ENCODE results near the gene CCSER1. TPM values are rescaled to one million over a fixed set of nuclear protein-coding genes. Genes with fewer than 3 reads are reported as not detected.

The CCSER1 gene
- total RNA-seq, 1 experiment from 2014 or later, result 5.9 TPM

DNA sequence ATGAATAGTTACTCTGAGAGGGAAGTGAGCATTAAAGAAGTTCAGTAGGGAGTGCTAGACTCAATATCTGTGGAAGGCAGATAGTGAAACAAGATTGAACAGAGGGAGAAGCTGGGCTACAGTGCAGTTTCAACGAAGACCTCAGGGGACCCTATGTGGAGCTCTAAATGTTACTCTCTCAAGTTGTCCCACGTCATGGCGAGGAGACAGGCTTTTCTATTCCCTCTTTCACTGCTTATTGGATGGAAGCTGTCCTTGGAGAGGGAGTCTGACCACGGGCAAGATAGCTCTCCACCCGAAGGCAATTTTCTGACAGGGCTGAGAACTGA is 42.3 kb upstream of the CCSER1 start:
- Histone ChIP-seq H4K20me1 (ENCODE audit: insufficient read depth) (no peaks in the 10 kb centered on the region), H3K79me2 (ENCODE audit: low read depth) (no peaks in the 10 kb centered on the region), H2AFZ (no peak overlapping the region), H3F3A (ENCODE audit: insufficient read depth, low read depth) (no peaks in the 10 kb centered on the region), H3K4me3 (no peak overlapping the region), H3K27ac (no peak overlapping the region), H3K27me3 (ENCODE audit: insufficient read depth, low read depth) (no peaks in the 10 kb centered on the region), H3K9me3 (ENCODE audit: insufficient read depth, low read depth) (no peaks in the 10 kb centered on the region), H3K4me1 (replicated peaks; ENCODE audit: insufficient read depth) (no peaks in the 10 kb centered on the region), H3K9me2 (ENCODE audit: insufficient read depth) (no peaks in the 10 kb centered on the region), H3K4me2 (no peak overlapping the region), H3K36me3 (ENCODE audit: low read depth) (no peaks in the 10 kb centered on the region)
- no TSS peak for BruUV-seq (replicated peaks)
- no peak for TF ChIP-seq EZH2 (IDR thresholded peaks at IDR 0.05; ENCODE audit: low read depth)
- TF ChIP-seq, protein P1, sequence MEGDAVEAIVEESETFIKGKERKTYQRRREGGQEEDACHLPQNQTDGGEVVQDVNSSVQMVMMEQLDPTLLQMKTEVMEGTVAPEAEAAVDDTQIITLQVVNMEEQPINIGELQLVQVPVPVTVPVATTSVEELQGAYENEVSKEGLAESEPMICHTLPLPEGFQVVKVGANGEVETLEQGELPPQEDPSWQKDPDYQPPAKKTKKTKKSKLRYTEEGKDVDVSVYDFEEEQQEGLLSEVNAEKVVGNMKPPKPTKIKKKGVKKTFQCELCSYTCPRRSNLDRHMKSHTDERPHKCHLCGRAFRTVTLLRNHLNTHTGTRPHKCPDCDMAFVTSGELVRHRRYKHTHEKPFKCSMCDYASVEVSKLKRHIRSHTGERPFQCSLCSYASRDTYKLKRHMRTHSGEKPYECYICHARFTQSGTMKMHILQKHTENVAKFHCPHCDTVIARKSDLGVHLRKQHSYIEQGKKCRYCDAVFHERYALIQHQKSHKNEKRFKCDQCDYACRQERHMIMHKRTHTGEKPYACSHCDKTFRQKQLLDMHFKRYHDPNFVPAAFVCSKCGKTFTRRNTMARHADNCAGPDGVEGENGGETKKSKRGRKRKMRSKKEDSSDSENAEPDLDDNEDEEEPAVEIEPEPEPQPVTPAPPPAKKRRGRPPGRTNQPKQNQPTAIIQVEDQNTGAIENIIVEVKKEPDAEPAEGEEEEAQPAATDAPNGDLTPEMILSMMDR (conservative IDR thresholded peaks at IDR 0.05), result no peak
- ChIA-PET POLR2A (ENCODE audit: unreplicated experiment) (no interaction called here), CTCF (no interaction called here)
- intact Hi-C loops (cut with micrococcal nuclease; ENCODE audit: unreplicated experiment), result no loop called here
- DNase-seq, result no peak

DNA sequence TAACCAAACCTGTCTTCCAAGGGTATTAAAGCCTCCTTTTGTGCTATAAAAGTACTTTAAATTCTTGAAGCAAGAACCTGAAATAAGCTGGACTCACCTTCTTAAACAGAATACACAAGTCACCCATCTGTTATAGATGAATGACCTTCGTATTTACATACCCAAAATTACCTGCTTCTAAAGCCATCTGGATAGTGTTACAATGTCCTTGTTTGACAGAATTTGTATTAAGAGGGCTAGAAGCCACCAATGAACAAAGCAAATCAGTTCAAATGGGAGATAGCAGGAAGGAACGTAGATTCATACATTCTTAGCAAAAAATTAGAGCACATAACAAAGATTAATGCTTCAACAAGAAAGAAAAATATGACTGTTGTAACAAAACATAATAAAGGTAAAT is 33.7 kb upstream of the CCSER1 start:
- no peak for DNase-seq
- no TSS peak for BruUV-seq (replicated peaks)
- no peaks in the 10 kb centered on the region for H3K79me2 ChIP-seq (ENCODE audit: low read depth)
- no peak overlapping the region for H3K27ac ChIP-seq
- H3K9me3 ChIP-seq (ENCODE audit: insufficient read depth, low read depth), result no peaks in the 10 kb centered on the region
- no peaks in the 10 kb centered on the region for H3K27me3 ChIP-seq (ENCODE audit: insufficient read depth, low read depth)
- H3F3A ChIP-seq (ENCODE audit: insufficient read depth, low read depth), result no peaks in the 10 kb centered on the region
- no peak for TF ChIP-seq EZH2 (IDR thresholded peaks at IDR 0.05; ENCODE audit: low read depth)
- TF ChIP-seq, protein P1 (conservative IDR thresholded peaks at IDR 0.05), result no peak
- no peaks in the 10 kb centered on the region for H3K9me2 ChIP-seq (ENCODE audit: insufficient read depth)
- no peaks in the 10 kb centered on the region for H3K4me1 ChIP-seq (replicated peaks; ENCODE audit: insufficient read depth)
- no peak overlapping the region for H3K4me3 ChIP-seq
- no peak overlapping the region for H3K4me2 ChIP-seq
- CTCF ChIA-PET, result no interaction called here
- no peaks in the 10 kb centered on the region for H3K36me3 ChIP-seq (ENCODE audit: low read depth)
- no peaks in the 10 kb centered on the region for H4K20me1 ChIP-seq (ENCODE audit: insufficient read depth)
- POLR2A ChIA-PET (ENCODE audit: unreplicated experiment), result no interaction called here
- intact Hi-C loops (cut with micrococcal nuclease; ENCODE audit: unreplicated experiment), result no loop called here
- no peak overlapping the region for H2AFZ ChIP-seq

DNA sequence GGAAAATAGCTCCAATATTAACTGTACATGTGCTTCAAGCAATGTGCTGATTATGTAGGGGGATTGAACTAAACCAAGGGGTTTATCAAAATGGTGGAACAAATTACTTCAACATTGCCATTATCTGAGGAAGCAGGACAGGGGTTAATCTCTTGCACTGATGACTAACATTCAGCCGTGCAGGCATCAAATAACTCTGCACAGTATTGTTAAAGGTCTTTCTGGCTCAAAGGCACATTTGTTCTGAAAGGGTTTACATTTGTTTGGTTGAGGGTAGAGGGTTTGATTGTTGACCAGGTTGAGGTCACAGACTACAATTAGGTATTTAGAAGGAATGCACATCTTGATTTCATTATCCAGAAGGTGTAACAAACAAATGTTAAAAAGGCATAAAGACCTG is 32.2 kb upstream of the CCSER1 start:
- H3K9me2 ChIP-seq (ENCODE audit: insufficient read depth), result no peaks in the 10 kb centered on the region
- no peaks in the 10 kb centered on the region for H3K36me3 ChIP-seq (ENCODE audit: low read depth)
- TF ChIP-seq EZH2 (IDR thresholded peaks at IDR 0.05; ENCODE audit: low read depth), result no peak
- no TSS peak for BruUV-seq (replicated peaks)
- H3K27ac ChIP-seq, result no peak overlapping the region
- no peak overlapping the region for H3K4me3 ChIP-seq
- no peaks in the 10 kb centered on the region for H3K27me3 ChIP-seq (ENCODE audit: insufficient read depth, low read depth)
- H3F3A ChIP-seq (ENCODE audit: insufficient read depth, low read depth), result no peaks in the 10 kb centered on the region
- no peaks in the 10 kb centered on the region for H3K4me1 ChIP-seq (replicated peaks; ENCODE audit: insufficient read depth)
- no peak overlapping the region for H3K4me2 ChIP-seq
- H3K9me3 ChIP-seq (ENCODE audit: insufficient read depth, low read depth), result no peaks in the 10 kb centered on the region
- H2AFZ ChIP-seq, result no peak overlapping the region
- H4K20me1 ChIP-seq (ENCODE audit: insufficient read depth), result no peaks in the 10 kb centered on the region
- no peak for DNase-seq
- intact Hi-C loops (cut with micrococcal nuclease; ENCODE audit: unreplicated experiment), result no loop called here
- ChIA-PET CTCF (no interaction called here), POLR2A (ENCODE audit: unreplicated experiment) (no interaction called here)
- H3K79me2 ChIP-seq (ENCODE audit: low read depth), result no peaks in the 10 kb centered on the region

DNA sequence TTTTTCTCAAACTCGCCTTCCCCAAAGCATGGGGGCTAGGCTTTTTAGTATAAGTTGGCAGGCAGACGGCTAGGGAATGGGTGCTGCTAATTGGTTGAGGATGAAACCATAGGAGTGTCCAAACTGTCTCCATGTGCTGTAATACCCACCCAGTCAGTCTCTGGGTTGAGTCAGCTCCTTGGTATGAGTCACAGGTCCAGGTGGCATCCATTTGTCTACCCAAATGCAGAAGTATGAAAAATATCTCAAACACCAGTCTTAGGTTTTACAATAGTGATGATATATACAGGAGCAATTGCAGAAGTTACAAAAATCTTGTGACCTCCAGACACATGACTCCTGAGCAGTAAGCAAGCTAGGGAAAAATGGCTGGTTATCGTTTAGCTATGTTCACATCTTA is 27.4 kb upstream of the CCSER1 start:
- no TSS peak for BruUV-seq (replicated peaks)
- Histone ChIP-seq H3K9me2 (ENCODE audit: insufficient read depth) (no peaks in the 10 kb centered on the region), H3K4me1 (replicated peaks; ENCODE audit: insufficient read depth) (no peaks in the 10 kb centered on the region), H3K27me3 (ENCODE audit: insufficient read depth, low read depth) (no peaks in the 10 kb centered on the region), H3K36me3 (ENCODE audit: low read depth) (no peaks in the 10 kb centered on the region), H3F3A (ENCODE audit: insufficient read depth, low read depth) (no peaks in the 10 kb centered on the region), H3K27ac (no peak overlapping the region), H4K20me1 (ENCODE audit: insufficient read depth) (no peaks in the 10 kb centered on the region), H3K4me3 (no peak overlapping the region), H3K9me3 (ENCODE audit: insufficient read depth, low read depth) (no peaks in the 10 kb centered on the region), H3K79me2 (ENCODE audit: low read depth) (no peaks in the 10 kb centered on the region), H3K4me2 (no peak overlapping the region), H2AFZ (no peak overlapping the region)
- peak in 1 of 2 experiments; percentile 9 for DNase-seq
- TF ChIP-seq, protein P1 (conservative IDR thresholded peaks at IDR 0.05), result no peak
- POLR2A ChIA-PET (ENCODE audit: unreplicated experiment), result no interaction called here
- intact Hi-C loops (cut with micrococcal nuclease; ENCODE audit: unreplicated experiment), result loop anchor here (1.0 kb wide), 1 partner anchor 84 kb away; no protein-coding TSS in a partner anchor
- CTCF ChIA-PET, result no interaction called here

Data from PC-9 (cell line).